ENCODE results near the gene ZNF609. TPM values are rescaled to one million over a fixed set of nuclear protein-coding genes. Genes with fewer than 3 reads are reported as not detected.

The ZNF609 gene
- total and polyA plus RNA-seq, 10 of the 15 experiments (the other 5 are each of a cell fraction or from before 2014, with no cell fraction given): 5.1 to 35.3 (median 13.6) TPM

DNA sequence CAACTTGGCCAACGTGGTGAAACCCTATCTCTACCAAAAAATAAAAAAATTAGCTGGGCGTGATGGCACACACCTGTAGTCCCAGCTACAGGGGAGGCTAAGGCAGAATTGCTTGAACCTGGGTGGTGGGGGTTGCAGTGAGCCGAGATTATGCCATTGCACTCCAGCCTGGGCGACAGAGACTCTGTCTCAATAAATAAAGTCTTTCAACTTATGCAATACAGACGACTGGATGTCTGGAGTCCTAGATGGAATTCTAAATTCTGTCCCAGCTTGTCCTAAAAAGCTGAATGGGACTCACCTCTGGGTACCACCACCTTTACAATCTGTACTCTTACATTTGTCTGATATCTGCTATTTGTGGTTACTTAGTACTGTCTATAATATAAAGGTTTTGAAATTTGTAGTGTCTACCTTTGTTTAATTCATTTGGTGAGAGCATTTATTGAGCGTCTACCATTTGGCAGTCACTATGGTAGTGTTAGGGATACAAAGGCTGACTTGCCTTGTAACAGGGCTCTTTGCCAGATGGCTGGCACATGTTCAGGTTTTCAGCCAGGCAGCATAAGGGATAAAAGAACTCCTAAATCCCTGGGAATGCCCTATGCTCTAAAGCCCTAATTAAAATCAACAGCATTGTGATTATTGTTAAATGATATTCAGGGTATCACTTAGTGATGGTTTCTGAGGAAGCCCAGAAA lies 7.2 kb upstream of the ZNF609 start:
- RAD21 ChIA-PET (ENCODE audit: unreplicated experiment): no interaction called here
- POLR2A ChIA-PET: interaction anchor here (0.6 to 1.0 kb wide), 2 partner anchors 11 to 176 kb away, joined by 3 read pairs; no protein-coding TSS in a partner anchor
- 87% methylated on average over 6 of the region's 6 CpGs for WGBS (ENCODE audit: insufficient coverage, insufficient replicate concordance, low lambda C conversion rate, missing lambda C conversion rate)

DNA sequence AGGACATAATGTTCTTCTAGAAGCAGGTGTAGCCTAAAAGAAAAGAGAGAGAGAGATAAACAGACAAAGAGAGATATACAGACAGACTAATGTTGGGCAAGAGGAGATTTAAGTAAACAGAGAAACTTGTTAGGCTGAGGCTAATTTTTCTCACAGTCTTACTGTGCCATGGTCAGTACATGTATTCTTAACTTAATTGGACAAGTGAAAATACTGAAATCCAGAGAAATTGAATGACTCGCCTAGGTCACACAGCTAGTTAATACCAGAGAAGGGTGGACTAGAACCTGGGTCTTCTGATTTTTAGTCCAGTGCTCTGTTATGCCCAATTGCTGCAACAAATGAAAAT lies 6.7 kb upstream of the ZNF609 start:
- Histone ChIP-seq H2AFZ (ENCODE audit: control insufficient read depth, low read depth, low read length) (no peak overlapping the region), H4K20me1 (ENCODE audit: control insufficient read depth, insufficient read depth) (no peaks in the 10 kb centered on the region), H3K4me2 (ENCODE audit: control insufficient read depth, insufficient read depth) (no peak overlapping the region), H3K36me3 (ENCODE audit: control insufficient read depth in 2 of 2, insufficient read depth in 2 of 2, low read length in 1 of 2) (no peaks in the 10 kb centered on the region; a peak in 2 of 4 replicates), H3K27me3 (replicated peaks in 1 of 2; ENCODE audit: control insufficient read depth in 2 of 2, insufficient read depth in 2 of 2, low read length in 1 of 2) (no peaks in the 10 kb centered on the region), H3K9ac (ENCODE audit: control insufficient read depth, insufficient read depth, low read length) (no peak overlapping the region), H3K4me1 (ENCODE audit: control insufficient read depth, insufficient read depth, low read length) (peaks cover 28% of the 10 kb centered on the region), H3K4me3 (no peak overlapping the region), H3K79me2 (ENCODE audit: control insufficient read depth, insufficient read depth, low read length) (no peaks in the 10 kb centered on the region), H3K9me3 (replicated peaks; ENCODE audit: control insufficient read depth, insufficient read depth, low read length) (no peaks in the 10 kb centered on the region), H3K27ac (ENCODE audit: control insufficient read depth, insufficient read depth) (no peak overlapping the region)
- 100% methylated on average over 1 of the region's 1 CpG for WGBS (ENCODE audit: insufficient coverage, insufficient replicate concordance, low lambda C conversion rate, missing lambda C conversion rate)
- RAD21 ChIA-PET (ENCODE audit: unreplicated experiment): interaction anchor here (1.3 kb wide), 1 partner anchor 26 kb away, joined by 4 read pairs; no protein-coding TSS in a partner anchor
- ATAC-seq (no peak), FAIRE-seq (no peak), DNase-seq (ENCODE audit: low read depth, low spot score) (no peak)
- TF ChIP-seq BMI1 (IDR thresholded peaks at IDR 0.05; ENCODE audit: borderline replicate concordance): no peak
- TF ChIP-seq, protein P1, sequence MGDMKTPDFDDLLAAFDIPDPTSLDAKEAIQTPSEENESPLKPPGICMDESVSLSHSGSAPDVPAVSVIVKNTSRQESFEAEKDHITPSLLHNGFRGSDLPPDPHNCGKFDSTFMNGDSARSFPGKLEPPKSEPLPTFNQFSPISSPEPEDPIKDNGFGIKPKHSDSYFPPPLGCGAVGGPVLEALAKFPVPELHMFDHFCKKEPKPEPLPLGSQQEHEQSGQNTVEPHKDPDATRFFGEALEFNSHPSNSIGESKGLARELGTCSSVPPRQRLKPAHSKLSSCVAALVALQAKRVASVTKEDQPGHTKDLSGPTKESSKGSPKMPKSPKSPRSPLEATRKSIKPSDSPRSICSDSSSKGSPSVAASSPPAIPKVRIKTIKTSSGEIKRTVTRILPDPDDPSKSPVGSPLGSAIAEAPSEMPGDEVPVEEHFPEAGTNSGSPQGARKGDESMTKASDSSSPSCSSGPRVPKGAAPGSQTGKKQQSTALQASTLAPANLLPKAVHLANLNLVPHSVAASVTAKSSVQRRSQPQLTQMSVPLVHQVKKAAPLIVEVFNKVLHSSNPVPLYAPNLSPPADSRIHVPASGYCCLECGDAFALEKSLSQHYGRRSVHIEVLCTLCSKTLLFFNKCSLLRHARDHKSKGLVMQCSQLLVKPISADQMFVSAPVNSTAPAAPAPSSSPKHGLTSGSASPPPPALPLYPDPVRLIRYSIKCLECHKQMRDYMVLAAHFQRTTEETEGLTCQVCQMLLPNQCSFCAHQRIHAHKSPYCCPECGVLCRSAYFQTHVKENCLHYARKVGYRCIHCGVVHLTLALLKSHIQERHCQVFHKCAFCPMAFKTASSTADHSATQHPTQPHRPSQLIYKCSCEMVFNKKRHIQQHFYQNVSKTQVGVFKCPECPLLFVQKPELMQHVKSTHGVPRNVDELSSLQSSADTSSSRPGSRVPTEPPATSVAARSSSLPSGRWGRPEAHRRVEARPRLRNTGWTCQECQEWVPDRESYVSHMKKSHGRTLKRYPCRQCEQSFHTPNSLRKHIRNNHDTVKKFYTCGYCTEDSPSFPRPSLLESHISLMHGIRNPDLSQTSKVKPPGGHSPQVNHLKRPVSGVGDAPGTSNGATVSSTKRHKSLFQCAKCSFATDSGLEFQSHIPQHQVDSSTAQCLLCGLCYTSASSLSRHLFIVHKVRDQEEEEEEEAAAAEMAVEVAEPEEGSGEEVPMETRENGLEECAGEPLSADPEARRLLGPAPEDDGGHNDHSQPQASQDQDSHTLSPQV (IDR thresholded peaks at IDR 0.05): no peak
- POLR2A ChIA-PET: interaction anchor here (0.6 kb wide), 1 partner anchor 176 kb away, joined by 3 read pairs; no protein-coding TSS in a partner anchor
- no TSS peak for BruUV-seq (replicated peaks)
- intact Hi-C loops (cut with micrococcal nuclease; ENCODE audit: unreplicated experiment) (no loop called here), in situ Hi-C loops (cut with MboI) (no loop called here)
- CTCF ChIA-PET: no interaction called here
- SMC1A ChIA-PET (ENCODE audit: uncharacterized antibody, unreplicated experiment): interaction anchor here (0.6 to 1.1 kb wide), 2 partner anchors 53 to 1207 kb away, joined by 3 read pairs; no protein-coding TSS in a partner anchor

More for the DNA sequence above, 7.2 kb upstream of the ZNF609 start:
- no peak overlapping the region for H2AFZ ChIP-seq (ENCODE audit: control insufficient read depth, low read depth, low read length)
- ChIA-PET SMC1A (ENCODE audit: uncharacterized antibody, unreplicated experiment) (interaction anchor here (0.6 to 1.5 kb wide), 2 partner anchors 11 to 1207 kb away, joined by 3 read pairs; no protein-coding TSS in a partner anchor), CTCF (no interaction called here)
- H4K20me1 ChIP-seq (ENCODE audit: control insufficient read depth, insufficient read depth): no peaks in the 10 kb centered on the region
- H3K36me3 ChIP-seq (ENCODE audit: control insufficient read depth in 2 of 2, insufficient read depth in 2 of 2, low read length in 1 of 2): no peaks in the 10 kb centered on the region; a peak in 2 of 4 replicates
- no peak for TF ChIP-seq MEF2B (IDR thresholded peaks at IDR 0.05; ENCODE audit: partially characterized antibody, poor library complexity, severe bottlenecking)
- no peak for ATAC-seq
- no peak for DNase-seq (ENCODE audit: low read depth, low spot score)
- H3K27me3 ChIP-seq (replicated peaks in 1 of 2; ENCODE audit: control insufficient read depth in 2 of 2, insufficient read depth in 2 of 2, low read length in 1 of 2): no peaks in the 10 kb centered on the region
- intact Hi-C loops (cut with micrococcal nuclease; ENCODE audit: unreplicated experiment): no loop called here
- H3K4me2 ChIP-seq (ENCODE audit: control insufficient read depth, insufficient read depth): no peak overlapping the region
- peaks cover 33% of the 10 kb centered on the region for H3K4me1 ChIP-seq (ENCODE audit: control insufficient read depth, insufficient read depth, low read length)
- BruUV-seq (replicated peaks): no TSS peak
- no peak overlapping the region for H3K4me3 ChIP-seq
- H3K27ac ChIP-seq (ENCODE audit: control insufficient read depth, insufficient read depth): no peak overlapping the region
- H3K9ac ChIP-seq (ENCODE audit: control insufficient read depth, insufficient read depth, low read length): no peak overlapping the region
- FAIRE-seq: no peak
- in situ Hi-C loops (cut with MboI): no loop called here
- no peaks in the 10 kb centered on the region for H3K79me2 ChIP-seq (ENCODE audit: control insufficient read depth, insufficient read depth, low read length)
- H3K9me3 ChIP-seq (replicated peaks; ENCODE audit: control insufficient read depth, insufficient read depth, low read length): no peaks in the 10 kb centered on the region
